ENCODE data around the gene MYL10.
A peak's percentile ranks its signal among the peaks of the same experiment; 100 is the strongest.

MYL10 gene

DNA sequence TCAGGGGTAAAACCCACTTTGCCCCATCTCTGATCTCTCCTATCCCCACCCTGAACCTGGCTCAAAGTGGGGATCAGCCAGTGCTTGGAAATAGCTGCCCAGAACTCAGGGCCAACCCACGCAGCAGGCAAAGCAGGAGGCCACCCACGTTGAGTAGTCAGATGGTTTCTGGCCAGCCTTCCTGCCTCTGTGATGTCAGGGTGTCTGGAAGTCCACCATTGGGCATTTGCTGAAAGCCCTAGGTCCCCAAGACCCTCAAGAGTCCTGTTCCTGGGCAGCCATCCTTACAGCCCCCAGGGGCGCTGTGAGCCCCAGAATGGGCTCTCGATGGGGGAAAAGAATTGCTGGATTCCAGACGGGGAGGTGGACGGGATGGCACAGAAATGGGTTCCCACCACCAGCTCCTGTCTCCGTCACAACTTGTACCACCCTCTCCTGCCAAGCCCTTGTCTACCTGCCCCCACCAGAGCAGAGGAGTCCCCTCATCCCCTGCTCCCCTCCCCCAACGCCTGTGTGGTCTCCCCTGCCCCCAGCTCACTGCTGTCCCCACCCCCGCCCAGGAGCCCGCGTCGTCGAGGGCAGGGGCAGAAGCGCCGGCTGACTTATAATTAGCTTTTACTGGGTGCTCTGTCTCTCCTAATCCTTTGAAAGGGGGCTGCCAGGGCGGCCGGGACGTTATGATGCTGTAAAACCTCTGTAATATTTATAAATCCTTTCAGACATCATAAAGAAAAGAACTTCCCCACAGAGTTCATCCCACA is 3.9 kb downstream of the MYL10 start:
- Histone ChIP-seq H3K9ac (ENCODE audit: low read length) (no peak overlapping the region), H3K56ac (ENCODE audit: low read length) (peak overlapping the region; percentile 2), H2BK15ac (replicated peaks; ENCODE audit: low read depth) (no peak overlapping the region), H3K4ac (ENCODE audit: low read depth, low read length) (no peak overlapping the region), H3K79me1 (ENCODE audit: low read length) (no peaks in the 10 kb centered on the region), H3K27me3 (ENCODE audit: insufficient read depth, low read length, poor library complexity) (no peaks in the 10 kb centered on the region), H3K4me1 (ENCODE audit: control insufficient read depth, low read depth, low read length) (peaks cover 2% of the 10 kb centered on the region), H2AK5ac (ENCODE audit: low read length) (no peak overlapping the region), H3K4me3 (ENCODE audit: low read length) (no peak overlapping the region), H3K79me2 (ENCODE audit: control insufficient read depth, insufficient read depth, low read length) (no peaks in the 10 kb centered on the region), H3K18ac (ENCODE audit: low read length) (peak overlapping the region; percentile 46), H3K4me2 (ENCODE audit: low read length) (no peak overlapping the region), H4K5ac (ENCODE audit: low read length) (no peak overlapping the region), H3K36me3 (ENCODE audit: control insufficient read depth, insufficient read depth, low read length) (no peaks in the 10 kb centered on the region), H3K27ac (ENCODE audit: low read depth, low read length) (no peak overlapping the region), H2BK120ac (ENCODE audit: low read depth, low read length) (no peak overlapping the region), H4K8ac (ENCODE audit: low read depth, low read length) (no peak overlapping the region), H2BK5ac (ENCODE audit: low read length) (no peak overlapping the region), H3K23ac (ENCODE audit: low read length) (no peak overlapping the region)
- peak; percentile 47 for DNase-seq
- no CpG with 5 or more reads among the region's 18 CpGs for WGBS (ENCODE audit: extremely low coverage, insufficient coverage, low lambda C conversion rate)

GRCh38 chr7:101624246-101625001 is 4.7 kb downstream of the MYL10 start:
- no peak overlapping the region for H4K8ac ChIP-seq (ENCODE audit: low read depth, low read length)
- peak overlapping the region; percentile 29 for H3K56ac ChIP-seq (ENCODE audit: low read length)
- H3K79me2 ChIP-seq (ENCODE audit: control insufficient read depth, insufficient read depth, low read length): no peaks in the 10 kb centered on the region
- no peaks in the 10 kb centered on the region for H3K36me3 ChIP-seq (ENCODE audit: control insufficient read depth, insufficient read depth, low read length)
- H2BK120ac ChIP-seq (ENCODE audit: low read depth, low read length): no peak overlapping the region
- H3K27ac ChIP-seq (ENCODE audit: low read depth, low read length): no peak overlapping the region
- H3K4me2 ChIP-seq (ENCODE audit: low read length): no peak overlapping the region
- H3K4me3 ChIP-seq (ENCODE audit: low read length): no peak overlapping the region
- no peaks in the 10 kb centered on the region for H3K27me3 ChIP-seq (ENCODE audit: insufficient read depth, low read length, poor library complexity)
- peak; percentile 91 for DNase-seq
- H2AK5ac ChIP-seq (ENCODE audit: low read length): peak overlapping the region; percentile 9
- H3K4ac ChIP-seq (ENCODE audit: low read depth, low read length): peak overlapping the region; percentile 18
- H2BK15ac ChIP-seq (replicated peaks; ENCODE audit: low read depth): no peak overlapping the region
- H3K18ac ChIP-seq (ENCODE audit: low read length): peak overlapping the region; percentile 46
- no CpG with 5 or more reads among the region's 23 CpGs for WGBS (ENCODE audit: extremely low coverage, insufficient coverage, low lambda C conversion rate)
- H3K9ac ChIP-seq (ENCODE audit: low read length): no peak overlapping the region
- H4K5ac ChIP-seq (ENCODE audit: low read length): no peak overlapping the region
- peaks cover 2% of the 10 kb centered on the region for H3K4me1 ChIP-seq (ENCODE audit: control insufficient read depth, low read depth, low read length)
- no peak overlapping the region for H3K23ac ChIP-seq (ENCODE audit: low read length)
- no peaks in the 10 kb centered on the region for H3K79me1 ChIP-seq (ENCODE audit: low read length)
- H2BK5ac ChIP-seq (ENCODE audit: low read length): no peak overlapping the region

GRCh38 chr7:101622609-101623173 is 6.4 kb downstream of the MYL10 start:
- H3K27ac ChIP-seq (ENCODE audit: low read depth, low read length): no peak overlapping the region
- H3K79me2 ChIP-seq (ENCODE audit: control insufficient read depth, insufficient read depth, low read length): no peaks in the 10 kb centered on the region
- H2BK15ac ChIP-seq (replicated peaks; ENCODE audit: low read depth): no peak overlapping the region
- H3K36me3 ChIP-seq (ENCODE audit: control insufficient read depth, insufficient read depth, low read length): no peaks in the 10 kb centered on the region
- DNase-seq: no peak
- H4K8ac ChIP-seq (ENCODE audit: low read depth, low read length): no peak overlapping the region
- no peak overlapping the region for H2AK5ac ChIP-seq (ENCODE audit: low read length)
- no CpG with 5 or more reads among the region's 15 CpGs for WGBS (ENCODE audit: extremely low coverage, insufficient coverage, low lambda C conversion rate)
- H3K4ac ChIP-seq (ENCODE audit: low read depth, low read length): peak overlapping the region; percentile 56
- no peak overlapping the region for H3K23ac ChIP-seq (ENCODE audit: low read length)
- no peak overlapping the region for H4K5ac ChIP-seq (ENCODE audit: low read length)
- H3K18ac ChIP-seq (ENCODE audit: low read length): peak overlapping the region; percentile 11
- H3K56ac ChIP-seq (ENCODE audit: low read length): peak overlapping the region; percentile 32
- no peak overlapping the region for H2BK120ac ChIP-seq (ENCODE audit: low read depth, low read length)
- H2BK5ac ChIP-seq (ENCODE audit: low read length): no peak overlapping the region
- H3K4me2 ChIP-seq (ENCODE audit: low read length): no peak overlapping the region
- H3K4me3 ChIP-seq (ENCODE audit: low read length): no peak overlapping the region
- H3K9ac ChIP-seq (ENCODE audit: low read length): no peak overlapping the region
- H3K79me1 ChIP-seq (ENCODE audit: low read length): no peaks in the 10 kb centered on the region
- peaks cover 2% of the 10 kb centered on the region for H3K4me1 ChIP-seq (ENCODE audit: control insufficient read depth, low read depth, low read length)
- no peaks in the 10 kb centered on the region for H3K27me3 ChIP-seq (ENCODE audit: insufficient read depth, low read length, poor library complexity)

- Histone ChIP-seq H3K36me3 (ENCODE audit: control insufficient read depth, insufficient read depth, low read length) (no peaks in the 10 kb centered on the region), H3K23ac (ENCODE audit: low read length) (no peak overlapping the region), H3K4me2 (ENCODE audit: low read length) (no peak overlapping the region), H3K18ac (ENCODE audit: low read length) (no peak overlapping the region), H2BK5ac (ENCODE audit: low read length) (no peak overlapping the region), H4K5ac (ENCODE audit: low read length) (no peak overlapping the region), H2BK15ac (replicated peaks; ENCODE audit: low read depth) (no peak overlapping the region), H2AK5ac (ENCODE audit: low read length) (no peak overlapping the region), H3K27me3 (ENCODE audit: insufficient read depth, low read length, poor library complexity) (no peaks in the 10 kb centered on the region), H3K56ac (ENCODE audit: low read length) (no peak overlapping the region), H3K4me1 (ENCODE audit: control insufficient read depth, low read depth, low read length) (peaks cover 2% of the 10 kb centered on the region), H3K27ac (ENCODE audit: low read depth, low read length) (no peak overlapping the region), H4K8ac (ENCODE audit: low read depth, low read length) (no peak overlapping the region), H3K9ac (ENCODE audit: low read length) (no peak overlapping the region), H3K79me2 (ENCODE audit: control insufficient read depth, insufficient read depth, low read length) (no peaks in the 10 kb centered on the region), H3K4me3 (ENCODE audit: low read length) (no peak overlapping the region), H2BK120ac (ENCODE audit: low read depth, low read length) (no peak overlapping the region), H3K79me1 (ENCODE audit: low read length) (no peaks in the 10 kb centered on the region), H3K4ac (ENCODE audit: low read depth, low read length) (no peak overlapping the region)
- no peak for DNase-seq
- WGBS (ENCODE audit: extremely low coverage, insufficient coverage, low lambda C conversion rate): no CpG with 5 or more reads among the region's 10 CpGs
Observed at GRCh38 chr7:101620991-101621390, 8.1 kb downstream of the MYL10 start.

DNA sequence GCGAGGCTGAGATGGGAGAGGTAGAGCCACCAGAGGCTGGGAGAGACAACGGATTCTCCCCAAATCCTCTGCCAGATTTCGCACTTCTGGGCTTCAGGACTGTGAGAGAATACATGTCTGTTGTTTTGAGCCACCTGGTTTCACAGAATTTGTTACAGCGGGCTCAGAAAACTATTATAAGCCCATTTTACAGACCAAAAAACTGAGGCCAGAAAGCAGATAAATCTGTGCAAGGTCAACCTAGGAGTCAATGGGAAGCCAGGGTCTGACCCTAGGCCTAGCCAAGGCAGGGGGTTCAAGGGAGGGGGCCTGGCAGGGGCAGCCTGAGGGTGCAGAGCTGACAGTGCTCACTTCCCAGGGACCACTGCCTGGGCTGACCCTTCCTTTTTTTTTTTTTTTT is 8.7 kb downstream of the MYL10 start:
- DNase-seq: no peak
- no peaks in the 10 kb centered on the region for H3K79me2 ChIP-seq (ENCODE audit: control insufficient read depth, insufficient read depth, low read length)
- H4K5ac ChIP-seq (ENCODE audit: low read length): no peak overlapping the region

More for the DNA sequence above, 8.7 kb downstream of the MYL10 start:
- Histone ChIP-seq H3K4me1 (ENCODE audit: control insufficient read depth, low read depth, low read length) (peaks cover 2% of the 10 kb centered on the region), H3K27me3 (ENCODE audit: insufficient read depth, low read length, poor library complexity) (no peaks in the 10 kb centered on the region), H3K4me3 (ENCODE audit: low read length) (no peak overlapping the region), H3K4ac (ENCODE audit: low read depth, low read length) (no peak overlapping the region), H3K27ac (ENCODE audit: low read depth, low read length) (no peak overlapping the region), H3K18ac (ENCODE audit: low read length) (no peak overlapping the region), H3K56ac (ENCODE audit: low read length) (no peak overlapping the region), H3K4me2 (ENCODE audit: low read length) (no peak overlapping the region), H2BK15ac (replicated peaks; ENCODE audit: low read depth) (no peak overlapping the region), H3K36me3 (ENCODE audit: control insufficient read depth, insufficient read depth, low read length) (no peaks in the 10 kb centered on the region), H2BK120ac (ENCODE audit: low read depth, low read length) (no peak overlapping the region), H4K8ac (ENCODE audit: low read depth, low read length) (no peak overlapping the region), H3K79me1 (ENCODE audit: low read length) (no peaks in the 10 kb centered on the region), H2BK5ac (ENCODE audit: low read length) (no peak overlapping the region), H3K9ac (ENCODE audit: low read length) (no peak overlapping the region), H3K23ac (ENCODE audit: low read length) (no peak overlapping the region), H2AK5ac (ENCODE audit: low read length) (no peak overlapping the region)
- WGBS (ENCODE audit: extremely low coverage, insufficient coverage, low lambda C conversion rate): no CpG with 5 or more reads among the region's 4 CpGs
